Activated CD8-positive, alpha-beta T cell treated with anti-CD3 and anti-CD28 coated beads, Interleukin-2, amount 10 ng/mL, durations not matched to agents 7 days and 5 days (primary cell): Measurements from ENCODE around the gene CACNB2. TPM values are rescaled to one million over a fixed set of nuclear protein-coding genes. Genes with fewer than 3 reads are reported as not detected.
A peak's percentile ranks its signal among the peaks of the same experiment; 100 is the strongest.
"Not testable (repeated sequence)": the region's sequence is repeated elsewhere in the genome, so short reads cannot be mapped to it uniquely, and the experiment has no call there.

Source experiments
- ATAC-seq: fragments of 150-1000 bp; cut with Tn5 transposase; one replicate; pipeline ENCODE4 v1.10.0; 2021; ENCODE audit warnings: moderate library complexity
- CTCF ChIA-PET: fragments of 350-600 bp; sonication (Branson Sonifier 250); formaldehyde crosslinking; loops from one replicate; lab custom pipeline; 2021; ENCODE audit warnings: antibody characterized with exemption; lab: Charles Lee
- POLR2A ChIA-PET: fragments of 350-600 bp; sonication (Branson Sonifier 250); formaldehyde crosslinking; loops from one replicate; lab custom pipeline; 2021; ENCODE audit warnings: antibody characterized with exemption; lab: Charles Lee
- DNase-seq: peaks from one replicate; pipeline ENCODE4 v3.0.0-alpha.2; 2020
- H3K27ac Mint-ChIP-seq: one replicate; pipeline ENCODE4 v1.8.0; 2021; ENCODE audit warnings: mild to moderate bottlenecking, mixed read lengths
- H3K27me3 Mint-ChIP-seq: one replicate; pipeline ENCODE4 v1.8.0; 2021; ENCODE audit warnings: low read depth, mixed read lengths
- H3K36me3 Mint-ChIP-seq: one replicate; pipeline ENCODE4 v1.8.0; 2021; ENCODE audit warnings: low read depth, mixed read lengths
- H3K4me1 Mint-ChIP-seq: one replicate; pipeline ENCODE4 v1.8.0; 2021; ENCODE audit warnings: low read depth, mixed read lengths
- H3K4me3 Mint-ChIP-seq: one replicate; pipeline ENCODE4 v1.8.0; 2021; ENCODE audit warnings: mild to moderate bottlenecking, mixed read lengths
- H3K9me3 Mint-ChIP-seq: one replicate; pipeline ENCODE4 v1.8.0; 2022; ENCODE audit warnings: mixed read lengths; ENCODE audit not compliant: insufficient read depth
- total RNA-seq, 2 experiments: library from RNA; stranded (reverse); gene quantifications; one replicate each; pipeline ENCODE4 v1.2.3, GENCODE V29; 2021

CACNB2 gene
- total RNA-seq, 2 experiments from 2014 or later: not detected

DNA sequence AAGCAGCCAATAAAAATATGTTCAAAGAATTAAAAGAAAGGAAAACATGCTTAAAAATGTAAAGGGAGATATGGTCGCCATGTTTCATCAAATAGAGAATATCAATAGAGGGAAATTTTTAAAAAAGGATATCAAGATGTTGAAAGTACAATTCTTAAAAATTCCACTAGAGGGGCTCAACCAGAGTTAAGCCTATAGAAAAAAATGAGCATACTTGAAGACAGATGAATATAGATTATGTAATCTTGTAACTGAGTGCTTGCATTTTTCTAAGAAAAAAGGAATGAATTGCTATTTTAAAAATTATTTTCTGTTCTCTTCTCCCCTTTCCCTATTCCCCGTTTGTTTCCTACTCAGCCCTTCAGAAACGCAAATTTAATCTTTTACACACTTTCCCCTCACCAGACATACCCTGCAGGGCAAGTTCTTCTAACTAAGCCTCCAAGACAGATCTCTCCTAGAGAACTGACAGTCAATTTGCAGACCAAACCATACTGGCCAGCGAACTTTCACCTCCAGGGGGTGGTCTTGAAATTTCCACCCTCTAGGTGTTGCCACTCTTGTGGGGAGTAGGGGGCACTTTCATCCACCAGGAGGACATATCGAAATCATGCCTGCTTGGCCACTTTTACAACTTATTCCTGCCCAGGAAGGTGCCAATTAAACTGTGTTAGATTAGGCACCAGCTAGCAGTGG, 443.5 kb downstream of the CACNB2 start:
- ATAC-seq (no peak), DNase-seq (no peak)
- Mint-ChIP-seq H3K36me3 (peaks cover 91% of the 10 kb centered on the region), H3K9me3 (peaks cover 8% of the 10 kb centered on the region), H3K4me1 (peaks cover 36% of the 10 kb centered on the region), H3K4me3 (no peak overlapping the region), H3K27me3 (no peaks in the 10 kb centered on the region), H3K27ac (peak overlapping the region; percentile 44)
- ChIA-PET CTCF (no interaction called here), POLR2A (no interaction called here)

DNA sequence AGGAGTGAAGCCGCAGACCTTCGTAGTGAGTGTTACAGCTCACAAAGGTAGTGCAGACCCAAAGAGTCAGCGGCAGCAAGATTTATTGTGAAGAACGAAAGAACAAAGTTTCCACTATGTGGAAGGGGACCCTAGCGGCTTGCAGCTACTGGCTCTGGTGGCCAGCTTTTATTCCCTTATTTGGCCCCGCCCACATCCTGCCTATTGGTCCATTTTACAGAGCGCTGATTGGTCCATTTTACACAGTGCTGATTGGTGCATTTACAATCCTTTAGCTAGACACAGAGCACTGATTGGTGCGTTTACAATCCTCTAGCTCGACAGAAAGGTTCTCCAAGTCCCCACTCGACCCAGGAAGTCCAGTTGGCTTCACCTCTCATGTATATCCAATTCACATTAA, 446.4 kb downstream of the CACNB2 start:
- H3K4me1 Mint-ChIP-seq: peaks cover 26% of the 10 kb centered on the region
- H3K4me3 Mint-ChIP-seq, H3K9me3 Mint-ChIP-seq, H3K27ac Mint-ChIP-seq, H3K27me3 Mint-ChIP-seq, DNase-seq, POLR2A ChIA-PET, CTCF ChIA-PET, ATAC-seq: not testable (repeated sequence)
- peaks cover 88% of the 10 kb centered on the region for H3K36me3 Mint-ChIP-seq

DNA sequence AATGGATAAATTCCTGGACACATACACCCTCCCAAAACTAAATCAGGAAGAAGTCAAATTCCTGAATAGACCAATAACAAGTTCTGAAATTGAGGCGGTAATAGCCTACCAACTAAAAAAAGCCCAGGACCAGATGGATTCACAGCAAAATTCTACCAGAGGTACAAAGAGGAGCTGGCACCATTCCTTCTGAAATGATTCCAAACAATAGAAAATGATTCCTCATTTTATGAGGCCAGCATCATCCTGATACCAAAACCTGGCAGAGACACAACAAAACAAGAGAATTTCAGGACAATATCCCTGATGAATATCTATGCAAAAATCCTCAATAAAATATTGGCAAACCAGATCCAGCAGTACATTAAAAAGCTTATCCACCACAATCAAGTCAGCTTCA, 450.9 kb downstream of the CACNB2 start:
- CTCF ChIA-PET, H3K4me1 Mint-ChIP-seq, H3K9me3 Mint-ChIP-seq, H3K27me3 Mint-ChIP-seq, H3K4me3 Mint-ChIP-seq, ATAC-seq, POLR2A ChIA-PET, H3K27ac Mint-ChIP-seq, DNase-seq: not testable (repeated sequence)
- peaks cover 75% of the 10 kb centered on the region for H3K36me3 Mint-ChIP-seq

Other genes with a start within 250 kb of the CACNB2 start
- gene SLC39A12, start 188.5 kb upstream of the CACNB2 start, total RNA-seq: not detected